GM12878 (cell line): ENCODE measurements around the gene MAPKAP1. TPM values are rescaled to one million over a fixed set of nuclear protein-coding genes. Genes with fewer than 3 reads are reported as not detected.

ENCODE experiments used
- ATAC-seq: fragments of 200-7000 bp; cut with Tn5 transposase; 3 replicates; pipeline ENCODE4 v1.9.1; 2020; ENCODE audit warnings: mild to moderate bottlenecking, moderate library complexity
- BruUV-seq: library from RNA; stranded (reverse); fragments of 400-500 nt; replicated peaks from 2 replicates; lab custom pipeline; 2021; lab: Mats Ljungman, UMichigan
- CTCF ChIA-PET: fragments of 300-600 bp; sonication (Branson Sonifier 250); formaldehyde crosslinking; extraction: SDS; loops from one replicate; lab custom pipeline; 2021; ENCODE audit warnings: inconsistent platforms; lab: Yijun Ruan, JAX
- POLR2A ChIA-PET: fragments of 350-600 bp; formaldehyde crosslinking; extraction: SDS; loops from one replicate; lab custom pipeline; 2021; ENCODE audit warnings: inconsistent platforms; lab: Charles Lee
- RAD21 ChIA-PET: fragments of 300-600 bp; sonication (Branson Sonifier 250); formaldehyde crosslinking; loops from one replicate; lab custom pipeline; 2023; ENCODE audit warnings: antibody characterized with exemption; ENCODE audit not compliant: unreplicated experiment; lab: Charles Lee
- SMC1A ChIA-PET: fragments of 300-600 bp; sonication (Branson Sonifier 250); formaldehyde crosslinking; loops from one replicate; lab custom pipeline; 2023; ENCODE audit not compliant: unreplicated experiment, uncharacterized antibody; lab: Charles Lee
- DNase-seq: peaks from one replicate; pipeline ENCODE4 v3.0.0-alpha.2; 2011; ENCODE audit warnings: low read depth, low spot score
- FAIRE-seq: peaks from 3 replicates; lab custom pipeline; 2011; peaks lifted over from hg19 to GRCh38; lab: Jason Lieb, UNC
- H2AFZ ChIP-seq: 2 replicates; pipeline ENCODE4 v1.6.0; 2011; ENCODE audit warnings: low read depth, low read length, control low read depth; ENCODE audit not compliant: control insufficient read depth
- H3K27ac ChIP-seq: 2 replicates; pipeline ENCODE4 v1.5.1; 2011; ENCODE audit warnings: control low read depth; ENCODE audit not compliant: control insufficient read depth, insufficient read depth
- H3K27me3 ChIP-seq, 2 experiments: replicated peaks in 1 of 2; 2 replicates each; pipeline versions ENCODE4 v1.6.0 to v1.6.1; 2011; ENCODE audit warnings: low read length in 1 of 2; ENCODE audit not compliant: control insufficient read depth in 2 of 2, insufficient read depth in 2 of 2
- H3K36me3 ChIP-seq, 2 experiments: 2 replicates each; pipeline ENCODE4 v1.5.1; 2011; ENCODE audit warnings: low read length in 1 of 2; ENCODE audit not compliant: control insufficient read depth in 2 of 2, insufficient read depth in 2 of 2
- H3K4me1 ChIP-seq: 2 replicates; pipeline ENCODE4 v1.6.1; 2011; ENCODE audit warnings: mild to moderate bottlenecking, low read length, moderate library complexity, mixed read lengths; ENCODE audit not compliant: control insufficient read depth, insufficient read depth
- H3K4me2 ChIP-seq: 2 replicates; pipeline ENCODE4 v1.6.0; 2011; ENCODE audit warnings: control low read depth; ENCODE audit not compliant: control insufficient read depth, insufficient read depth
- H3K4me3 ChIP-seq: fragments of 200-600 bp; sonication (generic); 2 replicates; pipeline ENCODE4 v1.5.1; 2016
- H3K79me2 ChIP-seq: 2 replicates; pipeline ENCODE4 v1.6.0; 2011; ENCODE audit warnings: low read length; ENCODE audit not compliant: control insufficient read depth, insufficient read depth
- H3K9ac ChIP-seq: 2 replicates; pipeline ENCODE4 v1.8.0; 2011; ENCODE audit warnings: low read length, control low read depth, mixed read lengths; ENCODE audit not compliant: control insufficient read depth, insufficient read depth
- H3K9me3 ChIP-seq: replicated peaks from 3 replicates; pipeline ENCODE4 v1.5.1; 2011; ENCODE audit warnings: mild to moderate bottlenecking, low read length; ENCODE audit not compliant: control insufficient read depth, insufficient read depth
- H4K20me1 ChIP-seq: 2 replicates; pipeline ENCODE4 v1.6.0; 2011; ENCODE audit not compliant: control insufficient read depth, insufficient read depth
- CBFB ChIP-seq: IDR thresholded peaks from 2 replicates; pipeline ENCODE4 v1.6.1; 2016; ENCODE audit warnings: antibody characterized with exemption, low read depth
- MEF2B ChIP-seq: fragments of 450-650 bp; IDR thresholded peaks from 2 replicates; pipeline ENCODE4 v1.6.1; 2018; ENCODE audit warnings: mild to moderate bottlenecking, moderate library complexity; ENCODE audit not compliant: partially characterized antibody, poor library complexity, severe bottlenecking
- POLR2AphosphoS2 ChIP-seq: IDR thresholded peaks from 2 replicates; pipeline ENCODE4 v1.6.1; 2011; ENCODE audit warnings: low read depth, mild to moderate bottlenecking, low read length, improper control_type of control experiment, moderate library complexity
- SMAD1 ChIP-seq: fragments of 450-650 bp; IDR thresholded peaks from 2 replicates; pipeline ENCODE4 v1.6.1; 2018; ENCODE audit warnings: mild to moderate bottlenecking, low read depth; ENCODE audit not compliant: partially characterized antibody
- TCF12 ChIP-seq: IDR thresholded peaks from 2 replicates; pipeline ENCODE4 v1.6.1; 2011; ENCODE audit warnings: low read depth, mild to moderate bottlenecking, low read length
- WGBS: methylation state at CpG from one replicate; pipeline ENCODE4 v1.1.6; 2016; ENCODE audit warnings: low lambda C conversion rate; ENCODE audit not compliant: insufficient replicate concordance, insufficient coverage; ENCODE audit errors: missing lambda C conversion rate; 5-methylcytosine and 5-hydroxymethylcytosine counted together
- in situ Hi-C: fragments of 300-500 bp; cut with MboI; formaldehyde crosslinking; loops from 9 replicates; pipeline ENCODE4 v1.14.3; 2018; ENCODE audit warnings: mixed read lengths
- intact Hi-C: fragments of 100-400 bp; cut with micrococcal nuclease; formaldehyde crosslinking; loops from one replicate; pipeline ENCODE4 v1.14.2; 2022; ENCODE audit not compliant: unreplicated experiment
- polyA plus RNA-seq, 11 experiments: library from polyadenylated mRNA; depleted of rRNA in 4 of 11; unstranded in 6 of 11; stranded (reverse) in 5 of 11; fragments of >200 nt; fragmentation: Nextera tagmentation in 4 of 11; fragmentation: Illumina TruSeq in 1 of 11; extraction: Ambion mirVana in 4 of 11; extraction: Trizol in 1 of 11; gene quantifications; 1 replicate in 1 of 11; 2 replicates in 10 of 11; pipeline versions ENCODE4 v1.2.1 to v1.2.3, GENCODE V29; 2011 to 2016; ENCODE audit warnings: inconsistent platforms in 2 of 11, missing spikeins in 2 of 11, low read depth in 1 of 11
- total RNA-seq, 4 experiments: library from RNA; depleted of rRNA in 3 of 4; stranded (reverse); fragments of >200 nt in 3 of 4; fragmentation: Illumina TruSeq in 1 of 4; extraction: Trizol in 1 of 4; gene quantifications; 2 replicates each; pipeline versions ENCODE4 v1.2.1 to v1.2.3, GENCODE V29; 2013 to 2021
- TF ChIP-seq, protein P1 (sequence below): IDR thresholded peaks from 2 replicates; pipeline ENCODE4 v1.6.1; 2012; ENCODE audit warnings: mild to moderate bottlenecking, low read depth, low read length

Gene MAPKAP1
- total and polyA plus RNA-seq, 10 of the 15 experiments (the other 5 are each of a cell fraction or from before 2014, with no cell fraction given), result 5.1 to 188 (median 105) TPM

DNA sequence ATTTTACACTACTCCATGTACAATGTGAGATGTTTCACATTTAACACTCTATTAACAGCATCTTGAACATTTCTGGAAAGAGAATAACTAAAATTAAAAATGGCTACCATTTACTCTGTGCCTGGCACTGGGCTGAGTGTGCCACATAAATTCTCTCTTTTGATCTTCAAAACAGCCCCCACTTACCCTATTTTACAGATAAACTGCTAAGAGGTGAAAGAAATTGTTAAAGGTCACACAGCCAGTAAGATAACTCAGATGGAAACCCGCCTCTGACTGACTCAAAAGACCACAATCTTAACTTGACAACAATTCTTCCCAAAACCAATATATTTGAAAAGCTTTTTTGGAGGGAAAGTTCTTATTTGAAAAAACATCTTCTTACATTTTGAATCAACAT is 97.3 kb downstream of the MAPKAP1 start:
- ChIA-PET POLR2A (no interaction called here), RAD21 (no interaction called here), CTCF (interaction anchor here (1.2 to 1.3 kb wide), 2 partner anchors 51 to 85 kb away, joined by 3 to 5 read pairs; no protein-coding TSS in a partner anchor), SMC1A (interaction anchor here (0.7 to 1.9 kb wide), 8 partner anchors 15 to 51 kb away, joined by 3 to 10 read pairs (median 6); no protein-coding TSS in a partner anchor)
- no peak for ATAC-seq
- H3K9ac ChIP-seq, result no peak overlapping the region
- no peak overlapping the region for H3K4me2 ChIP-seq
- no peak for TF ChIP-seq POLR2AphosphoS2
- no peak for TF ChIP-seq TCF12
- TF ChIP-seq, protein P1, sequence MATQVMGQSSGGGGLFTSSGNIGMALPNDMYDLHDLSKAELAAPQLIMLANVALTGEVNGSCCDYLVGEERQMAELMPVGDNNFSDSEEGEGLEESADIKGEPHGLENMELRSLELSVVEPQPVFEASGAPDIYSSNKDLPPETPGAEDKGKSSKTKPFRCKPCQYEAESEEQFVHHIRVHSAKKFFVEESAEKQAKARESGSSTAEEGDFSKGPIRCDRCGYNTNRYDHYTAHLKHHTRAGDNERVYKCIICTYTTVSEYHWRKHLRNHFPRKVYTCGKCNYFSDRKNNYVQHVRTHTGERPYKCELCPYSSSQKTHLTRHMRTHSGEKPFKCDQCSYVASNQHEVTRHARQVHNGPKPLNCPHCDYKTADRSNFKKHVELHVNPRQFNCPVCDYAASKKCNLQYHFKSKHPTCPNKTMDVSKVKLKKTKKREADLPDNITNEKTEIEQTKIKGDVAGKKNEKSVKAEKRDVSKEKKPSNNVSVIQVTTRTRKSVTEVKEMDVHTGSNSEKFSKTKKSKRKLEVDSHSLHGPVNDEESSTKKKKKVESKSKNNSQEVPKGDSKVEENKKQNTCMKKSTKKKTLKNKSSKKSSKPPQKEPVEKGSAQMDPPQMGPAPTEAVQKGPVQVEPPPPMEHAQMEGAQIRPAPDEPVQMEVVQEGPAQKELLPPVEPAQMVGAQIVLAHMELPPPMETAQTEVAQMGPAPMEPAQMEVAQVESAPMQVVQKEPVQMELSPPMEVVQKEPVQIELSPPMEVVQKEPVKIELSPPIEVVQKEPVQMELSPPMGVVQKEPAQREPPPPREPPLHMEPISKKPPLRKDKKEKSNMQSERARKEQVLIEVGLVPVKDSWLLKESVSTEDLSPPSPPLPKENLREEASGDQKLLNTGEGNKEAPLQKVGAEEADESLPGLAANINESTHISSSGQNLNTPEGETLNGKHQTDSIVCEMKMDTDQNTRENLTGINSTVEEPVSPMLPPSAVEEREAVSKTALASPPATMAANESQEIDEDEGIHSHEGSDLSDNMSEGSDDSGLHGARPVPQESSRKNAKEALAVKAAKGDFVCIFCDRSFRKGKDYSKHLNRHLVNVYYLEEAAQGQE, result no peak
- TF ChIP-seq SMAD1, result no peak
- no peak for TF ChIP-seq MEF2B
- TF ChIP-seq CBFB, result no peak
- H2AFZ ChIP-seq, result no peak overlapping the region
- no peaks in the 10 kb centered on the region for H4K20me1 ChIP-seq
- H3K36me3 ChIP-seq, result no peaks in the 10 kb centered on the region
- no peak for FAIRE-seq
- intact Hi-C loops, result no loop called here
- no peaks in the 10 kb centered on the region for H3K27me3 ChIP-seq
- H3K27ac ChIP-seq, result no peak overlapping the region
- in situ Hi-C loops, result no loop called here
- 68% methylated on average over 1 of the region's 1 CpG for WGBS
- peaks cover 37% of the 10 kb centered on the region for H3K79me2 ChIP-seq
- no peak for DNase-seq
- H3K9me3 ChIP-seq, result no peaks in the 10 kb centered on the region
- no peak overlapping the region for H3K4me3 ChIP-seq
- no TSS peak for BruUV-seq
- peaks cover 6% of the 10 kb centered on the region; the same call in 1 of the 2 replicates for H3K4me1 ChIP-seq
